ENCODE results near the gene NBAS. TPM values are rescaled to one million over a fixed set of nuclear protein-coding genes. Genes with fewer than 3 reads are reported as not detected.

Gene NBAS
- total RNA-seq, 1 experiment from 2014 or later, result 32.5 TPM

DNA sequence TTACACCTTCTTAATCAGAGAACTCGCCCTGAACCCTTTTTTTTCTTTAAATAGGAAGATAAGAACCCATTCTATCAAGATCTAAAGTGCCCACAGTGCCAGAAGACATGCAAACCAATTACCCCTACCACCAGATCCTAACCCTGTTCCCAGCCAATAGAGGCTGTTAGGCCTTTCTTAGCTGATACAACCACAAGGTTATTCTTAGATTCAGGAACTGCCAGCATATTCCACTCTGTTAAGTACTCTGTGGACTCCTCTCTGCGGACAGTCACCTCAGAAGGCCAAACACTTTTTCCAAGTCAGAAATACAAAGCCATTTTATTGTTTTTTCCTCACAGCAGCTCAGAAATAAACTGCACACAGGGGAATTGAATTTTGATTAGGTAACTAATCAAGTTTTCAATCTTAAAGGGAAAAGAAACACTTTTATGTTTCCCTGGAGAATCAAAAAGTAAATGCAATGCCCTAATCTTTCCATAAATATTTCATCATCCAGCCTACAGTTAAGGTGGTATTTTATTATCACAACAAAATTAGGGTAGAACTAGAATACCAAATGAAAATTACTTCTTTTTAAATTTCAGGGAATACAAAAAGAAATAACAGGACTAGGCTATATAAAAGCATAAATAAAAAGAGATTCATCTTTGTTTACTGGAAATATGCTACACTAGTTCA, 111.4 kb downstream of the NBAS start:
- no peaks in the 10 kb centered on the region for H3K23me2 ChIP-seq (ENCODE audit: insufficient read length, low read depth, low read length, poor library complexity, severe bottlenecking)
- H4K91ac ChIP-seq (ENCODE audit: insufficient read length, low read depth, low read length), result no peak overlapping the region
- H2BK5ac ChIP-seq (ENCODE audit: insufficient read length, low read length), result no peak overlapping the region
- H3T11ph ChIP-seq (ENCODE audit: low read length), result no peak overlapping the region
- peaks cover 4 to 5% of the 10 kb centered on the region in 2 experiments; a peak in 3 of 5 replicates for H3K9me3 Mint-ChIP-seq
- H3K4me3 Mint-ChIP-seq, result 0 out of 5 replicates have a peak overlapping the region, but pooled peaks of 1 of the 2 experiments have one; percentile 1
- H3K4me1 ChIP-seq (ENCODE audit: insufficient read depth, low read length), result no peaks in the 10 kb centered on the region
- no peak overlapping the region for H3K9ac ChIP-seq (ENCODE audit: extremely low read depth, insufficient read length, low read length)
- no peak overlapping the region for H2BK20ac ChIP-seq (ENCODE audit: low read depth, low read length, poor library complexity, severe bottlenecking)
- no peak for DNase-seq
- H3K23ac ChIP-seq (ENCODE audit: insufficient read length, low read depth, low read length), result no peak overlapping the region
- peaks cover 7 to 10% of the 10 kb centered on the region in 2 experiments for H3K4me1 Mint-ChIP-seq
- H2BK15ac ChIP-seq (ENCODE audit: low read depth, low read length), result no peak overlapping the region
- H3K4me2 ChIP-seq (ENCODE audit: insufficient read depth, insufficient read length, low read length), result no peak overlapping the region
- no peak overlapping the region for H3K4ac ChIP-seq (ENCODE audit: low read depth, low read length)
- no peak overlapping the region for H3K56ac ChIP-seq (ENCODE audit: insufficient read length, low read depth, low read length)
- H3K27me3 ChIP-seq (ENCODE audit: insufficient read depth, low read length), result no peaks in the 10 kb centered on the region
- H4K5ac ChIP-seq (ENCODE audit: insufficient read length, low read depth, low read length), result no peak overlapping the region
- H3K27ac Mint-ChIP-seq, result peak overlapping the region in 1 of 3 experiments; percentile 51; a peak in 3 of 7 replicates
- H4K20me1 ChIP-seq (ENCODE audit: control insufficient read depth, insufficient read depth, insufficient read length), result no peaks in the 10 kb centered on the region
- no peak overlapping the region for H3K14ac ChIP-seq (ENCODE audit: insufficient read depth, low read length)
- H3K9me3 ChIP-seq (ENCODE audit: control insufficient read depth, low read depth, low read length), result no peaks in the 10 kb centered on the region
- no peak overlapping the region for H2BK120ac ChIP-seq (ENCODE audit: low read depth, low read length, poor library complexity, severe bottlenecking)
- no peak overlapping the region for H3K27ac ChIP-seq (ENCODE audit: insufficient read length, low read depth, low read length)
- no peak overlapping the region for H3K18ac ChIP-seq (ENCODE audit: insufficient read length, low read depth, low read length)
- TF ChIP-seq, protein P1, sequence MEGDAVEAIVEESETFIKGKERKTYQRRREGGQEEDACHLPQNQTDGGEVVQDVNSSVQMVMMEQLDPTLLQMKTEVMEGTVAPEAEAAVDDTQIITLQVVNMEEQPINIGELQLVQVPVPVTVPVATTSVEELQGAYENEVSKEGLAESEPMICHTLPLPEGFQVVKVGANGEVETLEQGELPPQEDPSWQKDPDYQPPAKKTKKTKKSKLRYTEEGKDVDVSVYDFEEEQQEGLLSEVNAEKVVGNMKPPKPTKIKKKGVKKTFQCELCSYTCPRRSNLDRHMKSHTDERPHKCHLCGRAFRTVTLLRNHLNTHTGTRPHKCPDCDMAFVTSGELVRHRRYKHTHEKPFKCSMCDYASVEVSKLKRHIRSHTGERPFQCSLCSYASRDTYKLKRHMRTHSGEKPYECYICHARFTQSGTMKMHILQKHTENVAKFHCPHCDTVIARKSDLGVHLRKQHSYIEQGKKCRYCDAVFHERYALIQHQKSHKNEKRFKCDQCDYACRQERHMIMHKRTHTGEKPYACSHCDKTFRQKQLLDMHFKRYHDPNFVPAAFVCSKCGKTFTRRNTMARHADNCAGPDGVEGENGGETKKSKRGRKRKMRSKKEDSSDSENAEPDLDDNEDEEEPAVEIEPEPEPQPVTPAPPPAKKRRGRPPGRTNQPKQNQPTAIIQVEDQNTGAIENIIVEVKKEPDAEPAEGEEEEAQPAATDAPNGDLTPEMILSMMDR (conservative IDR thresholded peaks at IDR 0.05), result no peak
- no peaks in the 10 kb centered on the region for H3K27me3 Mint-ChIP-seq (ENCODE audit: low read depth)
- H2AFZ ChIP-seq (ENCODE audit: low read length), result no peak overlapping the region
- H4K8ac ChIP-seq (replicated peaks; ENCODE audit: insufficient read length, low read depth, low read length), result no peak overlapping the region
- no peak overlapping the region for H2BK12ac ChIP-seq (ENCODE audit: insufficient read length, low read depth, low read length)
- no CpG with 5 or more reads among the region's 2 CpGs for WGBS (ENCODE audit: extremely low coverage, insufficient read length, low lambda C conversion rate)
- no peaks in the 10 kb centered on the region for H3K79me1 ChIP-seq (ENCODE audit: insufficient read depth, low read depth, low read length, poor library complexity, severe bottlenecking)
- peaks cover 9 to 15% (median 9%) of the 10 kb centered on the region in 3 experiments; a peak in 5 of 7 replicates for H3K36me3 Mint-ChIP-seq (ENCODE audit: insufficient read depth in 1 of 3, low read depth in 3 of 3)
- no peaks in the 10 kb centered on the region for H3K79me2 ChIP-seq (ENCODE audit: insufficient read depth, low read length)
- H2AK5ac ChIP-seq (ENCODE audit: insufficient read length, low read length), result no peak overlapping the region
